Chondrocyte (in vitro differentiated cells): ENCODE measurements around the gene SIGLECL1. TPM values are rescaled to one million over a fixed set of nuclear protein-coding genes. Genes with fewer than 3 reads are reported as not detected.

Source experiments
- DNase-seq: peaks from one replicate; pipeline ENCODE4 v3.0.0; 2021; ENCODE audit warnings: mixed read lengths, low spot score
- H3K27ac Mint-ChIP-seq: one replicate; pipeline ENCODE4 v1.8.0; 2021; ENCODE audit warnings: mild to moderate bottlenecking, moderate library complexity, mixed read lengths; ENCODE audit not compliant: unreplicated experiment
- H3K27me3 Mint-ChIP-seq: 2 replicates; pipeline ENCODE4 v1.8.0; 2021; ENCODE audit warnings: low read depth, mixed read lengths
- H3K36me3 Mint-ChIP-seq: 2 replicates; pipeline ENCODE4 v1.8.0; 2021; ENCODE audit warnings: low read depth, mixed read lengths
- H3K4me1 Mint-ChIP-seq: 2 replicates; pipeline ENCODE4 v1.8.0; 2021; ENCODE audit warnings: low read depth, mild to moderate bottlenecking, mixed read lengths
- H3K4me3 Mint-ChIP-seq: one replicate; pipeline ENCODE4 v1.8.0; 2021; ENCODE audit warnings: mild to moderate bottlenecking, moderate library complexity, mixed read lengths; ENCODE audit not compliant: unreplicated experiment
- H3K9me3 Mint-ChIP-seq: 2 replicates; pipeline ENCODE4 v1.8.0; 2021; ENCODE audit warnings: low read depth, mixed read lengths
- CTCF ChIP-seq: fragments of 200-600 bp; sonication (generic); IDR thresholded peaks from 2 replicates; pipeline ENCODE4 v1.5.0; 2021; ENCODE audit warnings: antibody characterized with exemption, mild to moderate bottlenecking, moderate library complexity
- total RNA-seq: library from RNA; stranded (reverse); gene quantifications from 3 replicates; pipeline ENCODE4 v1.2.1, GENCODE V29; 2021

The SIGLECL1 gene
- total RNA-seq, 1 donor from 2014 or later = not detected

- H3K4me1 Mint-ChIP-seq = no peaks in the 10 kb centered on the region
- TF ChIP-seq CTCF = no peak
- peaks cover 3% of the 10 kb centered on the region for H3K9me3 Mint-ChIP-seq
- no peak for DNase-seq
- peaks cover 2% of the 10 kb centered on the region for H3K27me3 Mint-ChIP-seq
- H3K4me3 Mint-ChIP-seq = no peak overlapping the region
- H3K36me3 Mint-ChIP-seq = no peaks in the 10 kb centered on the region
- no peak overlapping the region for H3K27ac Mint-ChIP-seq
Measured at GRCh38 chr19:51253088-51253806, 2.4 kb downstream of the SIGLECL1 start.

GRCh38 chr19:51256155-51256625, 5.3 kb downstream of the SIGLECL1 start:
- no peak for TF ChIP-seq CTCF
- Mint-ChIP-seq H3K4me3 (no peak overlapping the region), H3K27me3 (peaks cover 2% of the 10 kb centered on the region), H3K9me3 (peaks cover 3% of the 10 kb centered on the region), H3K27ac (no peak overlapping the region), H3K4me1 (no peaks in the 10 kb centered on the region), H3K36me3 (no peaks in the 10 kb centered on the region)
- DNase-seq = no peak

- no peak overlapping the region for H3K27ac Mint-ChIP-seq
- TF ChIP-seq CTCF = no peak
- no peak for DNase-seq
- H3K27me3 Mint-ChIP-seq = peaks cover 2% of the 10 kb centered on the region
- no peaks in the 10 kb centered on the region for H3K9me3 Mint-ChIP-seq
- H3K4me3 Mint-ChIP-seq = no peak overlapping the region
- H3K36me3 Mint-ChIP-seq = no peaks in the 10 kb centered on the region
- no peaks in the 10 kb centered on the region for H3K4me1 Mint-ChIP-seq
Measured at GRCh38 chr19:51257471-51257870, 6.6 kb downstream of the SIGLECL1 start.

- H3K27me3 Mint-ChIP-seq = peaks cover 2% of the 10 kb centered on the region
- no peak for DNase-seq
- no peaks in the 10 kb centered on the region for H3K36me3 Mint-ChIP-seq
- H3K9me3 Mint-ChIP-seq = no peaks in the 10 kb centered on the region
- no peaks in the 10 kb centered on the region for H3K4me1 Mint-ChIP-seq
- no peak for TF ChIP-seq CTCF
- no peak overlapping the region for H3K4me3 Mint-ChIP-seq
- no peak overlapping the region for H3K27ac Mint-ChIP-seq
Measured at GRCh38 chr19:51258165-51259160, 7.6 kb downstream of the SIGLECL1 start.
